ENCODE measurements around the gene AKAP5. TPM values are rescaled to one million over a fixed set of nuclear protein-coding genes. Genes with fewer than 3 reads are reported as not detected.
A peak's percentile ranks its signal among the peaks of the same experiment; 100 is the strongest.

AKAP5 gene
- total and polyA plus RNA-seq, 2 donors from 2014 or later, result 0.71 to 5.1 TPM

DNA sequence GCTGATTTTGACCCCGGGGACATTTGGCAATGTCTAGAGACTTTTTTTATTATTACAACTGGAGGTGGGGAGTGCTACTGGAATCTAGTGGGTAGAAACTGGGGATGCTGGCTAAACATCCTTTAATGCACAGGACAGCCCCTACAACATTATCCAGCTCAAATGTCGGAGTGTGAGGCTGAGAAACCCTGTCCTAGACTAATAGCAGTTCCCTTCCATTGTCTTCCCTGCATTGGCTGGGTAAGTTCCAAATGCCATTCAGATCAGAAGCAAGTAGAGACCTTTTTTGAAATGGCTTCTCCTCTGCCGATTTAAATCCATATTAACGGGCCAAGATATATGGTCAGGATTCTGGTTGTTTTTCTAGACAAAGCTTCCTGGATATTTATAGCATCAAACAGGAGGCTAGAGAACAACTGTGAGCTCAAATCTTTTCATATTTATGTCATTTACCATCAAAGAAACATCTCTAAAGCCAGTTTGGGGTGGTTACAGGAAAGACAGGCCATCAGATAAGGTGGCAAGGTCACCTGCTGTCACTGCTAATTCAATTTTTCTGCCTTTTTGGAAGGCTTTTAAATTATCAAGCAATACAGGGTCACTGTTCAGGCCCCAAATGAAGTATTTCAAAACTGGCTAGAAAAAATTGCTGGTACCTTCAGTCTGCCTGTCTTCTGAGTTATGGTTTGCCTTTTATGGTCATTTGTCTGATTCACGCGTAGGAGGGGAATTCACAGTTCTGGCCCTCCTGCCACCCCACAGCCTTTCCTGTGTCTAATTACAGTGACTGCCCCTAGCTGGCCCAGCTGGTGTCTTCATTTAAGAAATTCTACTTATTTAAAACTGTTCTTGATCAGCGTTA is 20.1 kb upstream of the AKAP5 start:
- FAIRE-seq, result no peak
- peak overlapping the region in 1 of 2 donors; percentile 32 for H3K27ac ChIP-seq (ENCODE audit: low read depth in 2 of 2, low read length in 2 of 2)
- H3K9me3 ChIP-seq (ENCODE audit: control insufficient read depth in 2 of 3, insufficient read depth in 1 of 3, low read length in 3 of 3), result no peaks in the 10 kb centered on the region
- peaks cover 0 to 6% (median 6%) of the 10 kb centered on the region in 3 donors for H3K4me1 ChIP-seq (ENCODE audit: control insufficient read depth in 2 of 3, insufficient read depth in 2 of 3, low read depth in 1 of 3, low read length in 3 of 3)
- intact Hi-C loops (cut with DNase I), result no loop called here
- H3K4me3 ChIP-seq (ENCODE audit: low read length in 3 of 3), result no peak overlapping the region
- H3K27me3 ChIP-seq (ENCODE audit: control insufficient read depth, insufficient read depth, low read length), result no peaks in the 10 kb centered on the region
- H3K36me3 ChIP-seq (ENCODE audit: control insufficient read depth in 2 of 3, insufficient read depth in 3 of 3, low read length in 3 of 3), result peaks cover 6 to 16% (median 15%) of the 10 kb centered on the region in 3 donors
- TF ChIP-seq, protein P1, sequence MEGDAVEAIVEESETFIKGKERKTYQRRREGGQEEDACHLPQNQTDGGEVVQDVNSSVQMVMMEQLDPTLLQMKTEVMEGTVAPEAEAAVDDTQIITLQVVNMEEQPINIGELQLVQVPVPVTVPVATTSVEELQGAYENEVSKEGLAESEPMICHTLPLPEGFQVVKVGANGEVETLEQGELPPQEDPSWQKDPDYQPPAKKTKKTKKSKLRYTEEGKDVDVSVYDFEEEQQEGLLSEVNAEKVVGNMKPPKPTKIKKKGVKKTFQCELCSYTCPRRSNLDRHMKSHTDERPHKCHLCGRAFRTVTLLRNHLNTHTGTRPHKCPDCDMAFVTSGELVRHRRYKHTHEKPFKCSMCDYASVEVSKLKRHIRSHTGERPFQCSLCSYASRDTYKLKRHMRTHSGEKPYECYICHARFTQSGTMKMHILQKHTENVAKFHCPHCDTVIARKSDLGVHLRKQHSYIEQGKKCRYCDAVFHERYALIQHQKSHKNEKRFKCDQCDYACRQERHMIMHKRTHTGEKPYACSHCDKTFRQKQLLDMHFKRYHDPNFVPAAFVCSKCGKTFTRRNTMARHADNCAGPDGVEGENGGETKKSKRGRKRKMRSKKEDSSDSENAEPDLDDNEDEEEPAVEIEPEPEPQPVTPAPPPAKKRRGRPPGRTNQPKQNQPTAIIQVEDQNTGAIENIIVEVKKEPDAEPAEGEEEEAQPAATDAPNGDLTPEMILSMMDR (IDR thresholded peaks at IDR 0.05; ENCODE audit: borderline replicate concordance, extremely low read depth, insufficient read depth), result no peak
- no peak overlapping the region for H3K9ac ChIP-seq (ENCODE audit: low read length in 3 of 3)
- peak in 4 of 5 donors; percentile 61 to 91 (median 76) for DNase-seq

DNA sequence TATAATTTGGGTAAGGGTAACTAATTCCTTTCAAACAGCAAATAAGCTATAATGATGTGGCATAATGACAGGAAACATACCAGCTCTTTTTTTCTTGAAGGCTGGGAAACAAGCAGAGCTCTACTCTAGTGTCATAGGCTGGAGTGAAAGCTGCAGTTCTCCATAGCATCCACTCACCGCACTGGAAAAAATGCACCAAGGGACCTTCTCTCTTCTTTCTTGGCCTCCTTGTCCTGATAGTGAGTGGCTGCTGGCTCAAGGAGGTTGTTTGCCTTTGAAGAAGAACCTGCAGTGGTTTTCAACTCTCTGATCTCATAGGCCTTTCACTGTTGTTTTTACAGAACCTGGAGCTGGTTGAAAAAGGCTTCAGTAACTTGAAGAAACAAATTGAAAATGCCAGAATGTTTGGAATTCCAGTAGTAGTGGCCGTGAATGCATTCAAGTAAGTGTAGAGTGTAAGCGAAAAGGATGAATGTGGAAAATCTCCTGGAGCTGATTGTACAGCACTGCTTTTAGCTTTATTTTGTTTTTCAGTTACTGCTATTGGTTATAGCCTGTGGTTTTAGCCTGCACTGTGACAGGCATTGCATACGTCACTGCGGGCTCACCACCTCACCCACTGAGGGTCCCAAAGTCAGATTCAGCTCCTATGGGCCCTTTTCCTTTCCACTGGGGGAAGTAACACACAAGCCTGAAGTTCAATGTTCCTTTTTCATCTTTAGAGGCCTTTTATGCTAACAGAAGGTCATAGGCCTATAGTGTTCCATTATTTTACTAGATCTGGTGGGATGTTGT is 17.2 kb upstream of the AKAP5 start:
- Histone ChIP-seq H3K27me3 (ENCODE audit: control insufficient read depth, insufficient read depth, low read length) (no peaks in the 10 kb centered on the region), H3K9me3 (ENCODE audit: control insufficient read depth in 2 of 3, insufficient read depth in 1 of 3, low read length in 3 of 3) (no peaks in the 10 kb centered on the region), H3K4me3 (ENCODE audit: low read length in 3 of 3) (no peak overlapping the region), H3K36me3 (ENCODE audit: control insufficient read depth in 2 of 3, insufficient read depth in 3 of 3, low read length in 3 of 3) (peaks cover 6 to 22% (median 9%) of the 10 kb centered on the region in 3 donors), H3K4me1 (ENCODE audit: control insufficient read depth in 2 of 3, insufficient read depth in 2 of 3, low read depth in 1 of 3, low read length in 3 of 3) (peaks cover 0 to 6% (median 4%) of the 10 kb centered on the region in 3 donors), H3K9ac (ENCODE audit: low read length in 3 of 3) (no peak overlapping the region), H3K27ac (ENCODE audit: low read depth in 2 of 2, low read length in 2 of 2) (peak overlapping the region in 1 of 2 donors; percentile 23)
- intact Hi-C loops (cut with DNase I), result no loop called here
- TF ChIP-seq, protein P1 (IDR thresholded peaks at IDR 0.05; ENCODE audit: borderline replicate concordance, extremely low read depth, insufficient read depth), result no peak
- peak in 2 of 5 donors; percentile 10 to 44 for DNase-seq
- FAIRE-seq, result no peak

DNA sequence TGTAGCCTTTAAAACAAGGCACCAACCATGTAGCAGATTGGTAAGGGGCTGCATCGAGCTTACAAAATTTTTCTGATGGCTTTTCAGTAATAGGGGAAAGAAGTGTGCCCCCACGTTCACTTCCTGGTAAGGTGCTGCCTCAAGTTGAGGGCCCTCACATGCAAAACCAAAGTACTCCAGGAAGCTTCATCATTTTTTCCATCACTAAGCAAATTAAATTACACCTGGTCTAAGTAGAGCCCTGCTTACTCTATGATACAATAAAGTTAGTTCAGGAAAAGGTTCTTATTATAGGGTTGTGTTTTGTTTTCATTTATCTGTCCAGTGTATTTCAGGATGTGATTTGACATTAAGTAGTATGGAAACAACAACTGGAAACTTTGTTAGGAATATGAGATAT is 15.0 kb upstream of the AKAP5 start:
- peaks cover 0 to 9% (median 2%) of the 10 kb centered on the region in 3 donors for H3K4me1 ChIP-seq (ENCODE audit: control insufficient read depth in 2 of 3, insufficient read depth in 2 of 3, low read depth in 1 of 3, low read length in 3 of 3)
- no peaks in the 10 kb centered on the region for H3K9me3 ChIP-seq (ENCODE audit: control insufficient read depth in 2 of 3, insufficient read depth in 1 of 3, low read length in 3 of 3)
- H3K9ac ChIP-seq (ENCODE audit: low read length in 3 of 3), result no peak overlapping the region
- H3K4me3 ChIP-seq (ENCODE audit: low read length in 3 of 3), result no peak overlapping the region
- FAIRE-seq, result no peak
- no peaks in the 10 kb centered on the region for H3K27me3 ChIP-seq (ENCODE audit: control insufficient read depth, insufficient read depth, low read length)
- intact Hi-C loops (cut with DNase I), result no loop called here
- peaks cover 2 to 22% (median 11%) of the 10 kb centered on the region in 3 donors for H3K36me3 ChIP-seq (ENCODE audit: control insufficient read depth in 2 of 3, insufficient read depth in 3 of 3, low read length in 3 of 3)
- no peak overlapping the region for H3K27ac ChIP-seq (ENCODE audit: low read depth in 2 of 2, low read length in 2 of 2)
- TF ChIP-seq, protein P1 (IDR thresholded peaks at IDR 0.05; ENCODE audit: borderline replicate concordance, extremely low read depth, insufficient read depth), result no peak
- no peak for DNase-seq
